Prostate gland (tissue), 2 donors: ENCODE measurements around the gene ZFAND2B.

Experiments used
- CTCF ChIP-seq, 4 experiments: fragments of 200-600 bp in 2 of 4; fragments of 450-650 bp in 2 of 4; sonication (generic) in 2 of 4; IDR thresholded peaks; 1 replicate in 3 of 4; 2 replicates in 1 of 4; pipeline ENCODE4 v1.5.1; 2016 to 2019; ENCODE audit warnings: antibody characterized with exemption in 4 of 4, mild to moderate bottlenecking in 2 of 4, moderate library complexity in 2 of 4
- POLR2A ChIP-seq: fragments of 450-650 bp; IDR thresholded peaks from one replicate; pipeline ENCODE4 v1.6.1; 2016; ENCODE audit warnings: antibody characterized with exemption, mild to moderate bottlenecking

- TF ChIP-seq POLR2A = no peak
- no peak for TF ChIP-seq CTCF (IDR thresholded peaks at IDR 0.05)
Observed at GRCh38 chr2:219182331-219183150, 24.0 kb upstream of the ZFAND2B start.
